EL (cell line): Measurements from ENCODE around the gene PROKR1.
"Not testable (repeated sequence)": the region's sequence is repeated elsewhere in the genome, so short reads cannot be mapped to it uniquely, and the experiment has no call there.

Experiments used
- DNase-seq: peaks from one replicate; pipeline ENCODE4 v3.0.0-alpha.2; 2016

The PROKR1 gene

DNA sequence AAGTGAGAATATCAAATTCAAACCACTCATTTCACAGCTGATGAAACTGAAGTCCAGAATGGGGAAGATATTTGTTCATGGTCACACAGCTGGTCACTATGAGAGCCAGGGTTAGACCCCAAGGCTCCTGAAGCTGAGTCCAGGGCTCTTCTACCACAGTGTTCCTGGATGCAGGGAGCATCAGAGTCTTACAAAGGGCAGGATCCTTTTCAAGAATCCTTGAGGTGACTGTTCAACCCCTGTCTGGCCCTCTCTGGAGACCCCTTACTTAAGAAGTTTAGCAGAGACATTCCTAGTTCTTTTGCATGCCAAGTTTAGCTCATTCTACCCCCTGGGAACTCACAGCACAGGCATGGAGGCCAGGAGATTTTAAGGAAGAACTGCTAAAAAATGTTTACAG, 15.7 kb downstream of the PROKR1 start:
- DNase-seq, result no peak

- no peak for DNase-seq
These were observed 17.3 kb downstream of the PROKR1 start for GRCh38 chr2:68660658-68661057.

DNA sequence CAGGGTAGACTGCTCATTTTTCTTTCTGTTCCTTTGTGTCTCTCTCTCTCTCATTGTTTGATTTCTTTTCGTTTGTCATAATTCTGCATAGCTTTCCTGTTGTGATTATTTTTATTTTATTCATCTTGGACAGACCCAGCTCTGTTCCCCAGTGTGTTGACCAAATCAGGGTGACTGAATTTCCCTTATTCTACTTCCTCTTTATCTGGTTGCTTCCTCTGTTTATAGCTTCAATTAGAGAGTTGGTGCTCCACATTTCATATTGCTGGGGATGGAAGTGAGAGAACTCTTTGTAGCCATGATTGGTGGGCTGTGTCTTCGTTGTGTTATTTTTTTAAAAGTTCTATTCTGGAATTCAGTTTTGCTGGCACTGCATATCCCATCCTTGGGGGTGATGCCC, 19.1 kb downstream of the PROKR1 start:
- DNase-seq, result no peak

DNA sequence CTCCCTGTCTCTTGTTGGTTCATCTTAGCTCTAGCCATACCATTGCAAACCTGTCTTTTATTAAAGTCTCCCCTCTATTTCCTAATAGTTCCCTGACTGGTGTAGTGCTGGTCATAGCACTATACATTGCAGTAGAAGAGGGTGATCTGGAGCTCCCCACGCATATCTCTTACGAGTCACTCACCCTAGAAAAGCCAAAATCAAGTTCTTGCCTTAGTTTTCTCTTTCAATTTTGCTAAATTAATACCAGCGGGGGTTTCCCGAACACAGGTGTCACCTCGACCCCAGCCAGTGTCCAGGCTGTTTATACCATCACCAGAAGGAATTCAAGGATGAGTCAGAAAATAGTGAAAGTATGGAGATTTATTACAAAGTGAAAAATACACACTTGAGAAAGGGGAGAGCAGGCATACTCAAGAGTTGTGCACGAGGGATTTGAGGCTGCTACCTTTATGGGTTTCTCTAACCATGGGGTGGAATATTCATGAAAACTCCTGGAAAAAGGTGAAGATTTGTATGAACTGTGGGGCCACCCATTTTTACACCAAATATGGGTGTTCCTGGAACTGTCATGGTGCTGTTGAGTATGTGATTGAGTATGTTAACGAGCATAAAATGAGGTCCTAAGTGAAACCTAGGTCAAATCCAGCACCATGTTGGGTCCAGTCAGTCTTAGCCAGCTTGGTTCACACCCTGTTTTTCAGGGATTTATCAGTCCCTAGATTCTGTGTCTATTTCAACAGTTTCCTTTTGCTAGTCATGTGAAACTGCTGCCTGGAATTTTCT, 20.2 kb downstream of the PROKR1 start:
- no peak for DNase-seq

GRCh38 chr2:68667371-68667770, 24.0 kb downstream of the PROKR1 start:
- no peak for DNase-seq

DNA sequence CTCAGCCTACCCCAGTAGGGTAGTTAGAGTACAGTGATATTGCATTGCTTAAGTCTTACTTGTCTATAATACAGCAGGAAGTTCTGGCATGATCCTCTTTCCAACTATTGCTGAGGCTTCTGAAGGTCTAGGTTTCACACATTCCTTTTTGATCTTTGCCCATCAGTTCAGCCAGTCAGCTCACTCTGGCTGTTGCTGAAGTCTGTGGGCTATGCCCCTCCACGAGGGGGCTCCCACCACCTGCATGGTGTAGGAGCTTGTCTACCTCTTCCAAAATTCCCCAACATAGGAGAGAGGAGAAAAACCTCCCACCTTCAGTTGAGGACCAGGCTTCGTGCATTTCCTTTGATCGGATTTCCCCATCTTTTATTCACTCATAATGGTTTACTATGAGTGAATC, 26.3 kb downstream of the PROKR1 start:
- no peak for DNase-seq

DNA sequence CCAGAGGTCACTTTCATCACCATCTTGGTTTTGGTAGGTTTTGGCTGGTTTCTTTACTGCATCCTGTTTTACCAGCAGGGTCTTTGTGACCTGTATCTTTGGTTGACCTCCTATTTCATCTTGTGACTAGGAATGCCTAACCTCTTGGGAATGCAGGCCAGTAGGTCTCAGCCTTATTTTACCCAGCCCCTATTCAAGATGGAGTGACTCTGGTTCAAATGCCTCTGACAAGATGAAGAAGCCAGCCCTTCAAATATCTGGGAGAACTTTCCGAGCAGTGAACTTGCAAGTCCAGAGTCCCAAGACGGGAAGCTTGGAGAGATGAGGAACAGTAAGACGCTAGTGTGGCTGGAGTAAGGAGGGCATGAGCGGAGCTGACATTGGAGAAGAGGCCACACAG, 28.6 kb downstream of the PROKR1 start:
- DNase-seq, result no peak

DNA sequence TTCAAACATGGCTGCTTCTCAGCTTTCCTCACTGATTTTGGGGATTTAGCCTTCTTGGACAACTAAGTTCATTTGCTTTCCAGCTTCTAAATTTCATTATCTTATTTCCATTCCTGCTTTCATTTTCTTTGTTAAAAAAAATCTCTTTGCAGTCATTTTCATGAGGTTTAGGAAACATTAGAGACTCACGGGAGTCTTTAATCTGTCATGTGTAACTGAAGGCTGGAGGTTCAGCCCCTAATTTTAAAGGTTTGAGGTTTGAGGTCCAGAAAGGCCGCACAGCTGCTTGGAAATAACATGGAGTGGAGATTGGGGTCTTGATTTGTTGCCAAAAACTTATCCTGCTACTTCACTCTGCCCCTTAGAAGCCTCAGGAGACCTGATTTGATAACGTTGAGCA, 30.3 kb downstream of the PROKR1 start:
- DNase-seq, result no peak

GRCh38 chr2:68675470-68675869, 32.1 kb downstream of the PROKR1 start:
- DNase-seq, result no peak

DNA sequence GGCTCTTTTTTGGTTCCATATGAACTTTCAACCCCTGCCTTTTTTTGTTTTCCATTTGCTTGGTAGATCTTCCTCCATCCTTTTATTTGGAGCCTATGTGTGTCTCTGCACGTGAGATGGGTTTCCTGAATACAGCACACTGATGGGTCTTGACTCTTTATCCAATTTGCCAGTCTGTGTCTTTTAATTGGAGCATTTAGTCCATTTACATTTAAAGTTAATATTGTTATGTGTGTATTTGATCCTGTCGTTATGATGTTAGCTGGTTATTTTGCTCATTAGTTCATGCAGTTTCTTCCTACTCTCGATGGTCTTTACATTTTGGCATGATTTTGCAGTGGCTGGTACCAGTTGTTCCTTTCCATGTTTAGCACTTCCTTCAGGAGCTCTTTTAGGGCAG, 34.5 kb downstream of the PROKR1 start:
- DNase-seq, result not testable (repeated sequence)

DNA sequence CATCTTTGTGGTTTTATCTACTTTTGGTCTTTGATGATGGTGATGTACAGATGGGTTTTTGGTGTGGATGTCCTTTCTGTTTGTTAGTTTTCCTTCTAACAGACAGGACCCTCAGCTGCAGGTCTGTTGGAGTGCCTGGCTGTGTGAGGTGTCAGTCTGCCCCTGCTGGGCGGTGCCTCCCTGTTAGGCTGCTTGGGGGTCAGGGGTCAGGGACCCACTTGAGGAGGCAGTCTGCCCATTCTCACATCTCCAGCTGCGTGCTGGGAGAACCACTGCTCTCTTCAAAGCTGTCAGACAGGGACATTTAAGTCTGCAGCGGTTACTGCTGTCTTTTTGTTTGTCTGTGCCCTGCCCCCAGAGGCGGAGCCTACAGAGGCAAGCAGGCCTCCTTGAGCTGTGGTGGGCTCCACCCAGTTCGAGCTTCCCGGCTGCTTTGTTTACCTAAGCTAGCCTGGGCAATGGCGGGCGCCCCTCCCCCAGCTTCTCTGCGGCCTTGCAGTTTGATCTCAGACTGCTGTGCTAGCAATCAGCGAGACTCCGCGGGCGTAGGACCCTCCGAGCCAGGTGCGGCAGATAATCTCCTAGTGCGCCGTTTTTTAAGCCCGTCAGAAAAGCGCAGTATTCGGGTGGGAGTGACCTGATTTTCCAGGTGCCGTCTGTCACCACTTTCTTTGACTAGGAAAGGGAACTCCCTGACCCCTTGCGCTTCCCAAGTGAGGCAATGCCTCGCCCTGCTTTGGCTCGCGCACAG, 36.0 kb downstream of the PROKR1 start:
- not testable (repeated sequence) for DNase-seq

DNA sequence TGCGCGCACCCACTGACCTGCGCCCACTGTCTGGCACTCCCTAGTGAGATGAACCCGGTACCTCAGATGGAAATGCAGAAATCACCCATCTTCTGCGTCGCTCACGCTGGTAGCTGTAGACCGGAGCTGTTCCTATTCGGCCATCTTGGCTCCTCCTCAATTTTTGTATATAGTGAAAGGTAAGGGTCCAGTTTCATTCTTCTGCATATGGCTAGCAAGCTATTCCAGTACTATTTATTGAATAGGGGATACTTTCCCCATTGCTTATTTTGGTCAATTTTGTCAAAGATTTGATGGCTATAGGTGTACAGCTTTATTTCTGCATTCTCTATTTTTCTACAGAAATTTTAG, 36.5 kb downstream of the PROKR1 start:
- not testable (repeated sequence) for DNase-seq

GRCh38 chr2:68684197-68684596, 40.8 kb downstream of the PROKR1 start:
- DNase-seq, result no peak

DNA sequence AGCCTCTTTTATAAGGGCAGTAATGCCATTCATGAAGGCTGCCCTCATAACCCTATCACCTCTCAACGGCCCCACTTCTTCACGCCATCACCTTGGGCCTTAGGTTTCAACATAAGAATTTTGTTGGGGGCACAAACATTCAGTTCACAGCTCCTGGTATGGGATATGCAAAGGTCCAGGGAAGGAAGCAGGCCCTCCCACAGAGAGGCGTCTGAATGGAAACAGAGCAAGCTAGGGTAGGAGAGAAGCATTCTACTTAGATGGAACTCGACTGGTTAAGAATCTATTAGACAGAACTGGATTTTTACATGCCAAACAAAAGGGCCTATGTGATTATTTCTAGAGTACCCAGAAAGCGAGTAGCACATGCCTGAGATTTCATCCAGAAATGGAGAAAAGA, 42.8 kb downstream of the PROKR1 start:
- no peak for DNase-seq

DNA sequence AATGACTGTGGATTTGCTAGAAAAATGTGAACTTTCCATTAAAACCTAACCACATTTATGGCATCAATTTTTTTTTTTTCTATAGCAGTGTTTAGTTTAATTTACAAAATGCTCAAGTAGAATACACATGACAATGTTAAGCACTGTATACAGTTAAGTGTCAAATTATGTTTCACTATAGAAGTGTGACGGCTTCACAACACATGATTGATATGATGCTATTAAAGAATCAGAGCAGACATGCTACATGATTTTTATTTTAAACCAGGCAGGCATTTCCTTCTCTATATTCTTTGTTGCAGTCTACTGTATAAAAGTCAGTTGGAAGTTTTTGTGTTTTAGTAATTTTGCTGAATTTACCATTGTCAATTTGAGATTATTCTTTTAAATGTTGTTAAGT, 43.6 kb downstream of the PROKR1 start:
- DNase-seq, result no peak

DNA sequence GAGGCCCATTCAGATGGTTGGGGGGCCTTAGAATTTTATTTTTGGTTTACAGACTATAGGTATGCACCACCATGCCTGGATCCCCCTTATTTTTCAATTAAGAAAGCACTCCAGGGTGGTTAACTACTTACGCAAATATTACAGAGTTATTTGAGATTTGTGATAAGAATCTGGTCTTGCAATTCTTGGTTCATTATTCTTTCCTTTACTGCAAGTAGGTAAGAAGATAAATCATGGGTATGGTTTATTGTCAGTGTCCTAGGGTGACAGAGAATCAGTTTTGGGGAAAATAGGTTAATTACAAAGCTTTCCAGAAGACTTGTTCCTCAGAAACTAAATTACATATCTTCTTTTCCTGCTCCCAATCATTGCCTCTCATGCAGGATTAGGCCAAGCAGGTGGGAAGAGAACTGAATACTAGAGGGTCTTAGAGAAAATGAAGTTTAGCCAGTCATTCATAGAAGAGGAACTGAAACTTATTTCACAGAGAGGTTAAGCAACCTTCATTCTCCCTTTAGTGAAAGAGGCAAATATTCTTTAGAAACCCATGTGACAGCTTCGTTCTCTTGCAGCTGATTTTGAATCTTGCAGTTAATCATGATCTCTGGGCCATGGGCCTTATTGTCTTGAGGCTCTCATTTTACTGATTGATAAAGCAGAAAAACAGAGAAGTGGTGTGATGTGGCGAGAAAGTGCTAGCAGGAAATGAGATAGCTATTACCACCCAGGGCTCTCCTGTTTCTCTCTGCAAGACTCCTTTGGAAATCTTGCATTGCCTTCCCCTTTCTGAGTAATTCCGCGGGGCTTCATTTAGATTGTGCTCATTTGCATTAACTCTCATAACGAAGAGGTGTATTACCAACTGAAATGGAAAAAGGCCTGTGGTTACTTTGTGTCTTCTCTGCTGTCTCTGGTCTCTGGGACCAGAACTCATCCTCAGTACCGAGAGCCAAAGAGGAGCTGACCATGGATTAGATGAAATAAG, 46.5 kb downstream of the PROKR1 start:
- DNase-seq, result no peak

- DNase-seq, result no peak
These were observed 47.5 kb downstream of the PROKR1 start for GRCh38 chr2:68690851-68691250.

GRCh38 chr2:68692511-68692910, 49.1 kb downstream of the PROKR1 start:
- DNase-seq, result no peak

- DNase-seq, result no peak
These were observed 50.6 kb downstream of the PROKR1 start for GRCh38 chr2:68693951-68694350.

DNA sequence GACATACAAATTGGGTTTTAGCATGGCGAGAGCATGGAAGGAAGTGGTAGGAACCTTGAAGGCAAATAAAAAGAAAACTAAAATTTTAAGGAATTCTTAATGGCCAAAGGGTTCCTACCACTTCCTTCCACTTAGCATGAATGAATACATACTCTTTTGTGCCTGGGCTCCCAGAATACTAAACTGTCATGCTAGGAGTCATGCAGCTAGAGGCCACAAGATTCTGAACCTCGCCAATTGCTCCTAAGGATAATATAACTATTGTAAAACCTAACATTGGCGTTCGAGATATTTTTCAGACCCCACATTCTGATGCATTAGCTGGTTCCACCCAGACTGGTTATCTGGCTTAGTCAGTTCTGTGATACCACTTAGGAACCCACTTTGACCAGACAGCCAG, 52.6 kb downstream of the PROKR1 start:
- no peak for DNase-seq

DNA sequence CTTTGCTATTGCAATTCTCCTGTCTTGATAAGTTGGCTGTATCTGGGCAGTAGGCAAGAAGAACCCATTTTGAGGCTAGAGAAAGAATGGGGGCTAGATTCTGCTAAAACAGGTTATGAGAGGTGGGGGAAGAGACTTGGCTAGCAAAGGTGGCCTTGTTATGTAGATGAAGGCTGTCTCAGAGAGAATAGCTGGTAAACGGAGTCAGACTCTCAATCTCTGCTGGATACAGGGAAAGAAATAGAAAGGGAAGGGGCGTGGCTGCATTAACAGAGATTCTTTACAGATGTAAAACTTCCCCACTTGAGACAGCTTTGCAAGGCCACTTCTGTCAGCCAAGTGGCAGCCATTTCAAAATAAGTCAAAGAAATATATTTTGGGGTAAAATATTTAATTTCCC, 53.2 kb downstream of the PROKR1 start:
- no peak for DNase-seq

DNA sequence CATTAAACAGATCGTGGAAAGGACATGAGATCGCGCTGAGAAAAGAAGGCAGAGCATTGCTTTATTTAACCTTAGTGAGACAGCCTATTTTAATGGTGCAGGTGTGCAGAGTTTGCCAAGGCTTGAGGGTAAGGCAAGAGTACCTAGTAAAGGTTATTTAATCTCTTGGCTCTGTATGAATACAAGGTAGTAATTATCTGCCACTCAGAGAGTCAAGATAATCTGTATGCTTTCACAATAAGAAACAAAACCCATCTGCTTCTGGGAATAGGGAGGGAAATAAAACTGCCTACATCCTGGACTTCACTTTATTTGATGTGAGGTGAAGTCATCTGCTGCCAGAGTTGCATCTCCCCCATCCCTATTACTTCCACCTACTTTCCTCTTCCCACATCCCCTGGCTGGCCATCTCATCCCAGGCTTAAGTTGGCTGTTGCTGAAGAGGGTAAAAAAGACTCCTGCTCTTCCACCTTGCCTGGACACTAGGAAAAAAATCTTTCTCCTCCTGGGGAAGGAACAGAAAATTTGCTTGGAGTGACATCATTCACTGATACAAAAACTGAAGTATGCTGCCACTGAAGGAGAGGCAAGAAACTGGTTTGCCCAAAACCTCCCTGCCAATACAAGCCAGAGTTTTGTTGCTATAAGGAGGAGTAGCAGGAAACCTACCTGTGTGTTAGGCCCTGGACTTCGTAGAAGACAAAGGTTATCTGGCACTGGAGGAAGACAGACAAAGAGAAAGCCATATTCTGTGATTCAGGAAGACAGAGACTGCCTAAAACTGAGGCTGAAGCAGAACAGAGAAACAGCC, 55.4 kb downstream of the PROKR1 start:
- DNase-seq, result no peak

- DNase-seq, result no peak
These were observed 57.2 kb downstream of the PROKR1 start for GRCh38 chr2:68700560-68700959.
